K562 (cell line): Measurements from ENCODE around the gene EMID1. TPM values are rescaled to one million over a fixed set of nuclear protein-coding genes. Genes with fewer than 3 reads are reported as not detected.

Experiments used
- ESRRA ChIP-seq: fragments of 450-650 bp; IDR thresholded peaks from 2 replicates; pipeline ENCODE4 v1.6.1; 2014; ENCODE audit warnings: low read depth, mild to moderate bottlenecking, moderate library complexity, borderline replicate concordance
- HIVEP1 ChIP-seq: fragments of 250-450 bp; sonication (Bioruptor Pico); IDR thresholded peaks from 2 replicates; pipeline ENCODE4 v1.4.0; 2020; ENCODE audit warnings: mild to moderate bottlenecking
- KDM1A ChIP-seq, 2 experiments: fragments of 450-650 bp; IDR thresholded peaks; 2 replicates each; pipeline ENCODE4 v1.6.1; 2016; ENCODE audit warnings: mild to moderate bottlenecking in 2 of 2
- MAX ChIP-seq: sonication (generic); formaldehyde crosslinking; IDR thresholded peaks from 2 replicates; pipeline ENCODE4 v1.9.0; 2022; ENCODE audit warnings: mild to moderate bottlenecking, missing genetic modification reagents
- MITF ChIP-seq: IDR thresholded peaks from 2 replicates; pipeline ENCODE4 v1.6.1; 2014; ENCODE audit warnings: antibody characterized with exemption
- NEUROD1 ChIP-seq: fragments of 150-350 bp; IDR thresholded peaks from 2 replicates; pipeline ENCODE4 v1.6.1; 2014; ENCODE audit warnings: borderline replicate concordance, low read length, low read depth; ENCODE audit not compliant: partially characterized antibody
- NONO ChIP-seq, 2 experiments: fragments of 200-400 bp in 1 of 2; fragments of 450-650 bp in 1 of 2; formaldehyde crosslinking in 1 of 2; IDR thresholded peaks; 2 replicates each; pipeline ENCODE4 v1.6.1; 2017; ENCODE audit warnings: low read depth in 2 of 2, mild to moderate bottlenecking in 2 of 2, moderate library complexity in 2 of 2, low read length in 1 of 2
- PTBP1 ChIP-seq: fragments of 200-400 bp; formaldehyde crosslinking; IDR thresholded peaks from 2 replicates; pipeline ENCODE4 v1.6.1; 2017; ENCODE audit warnings: low read depth, low read length
- RBFOX2 ChIP-seq: fragments of 200-400 bp; formaldehyde crosslinking; IDR thresholded peaks from 2 replicates; pipeline ENCODE4 v1.6.1; 2017; ENCODE audit warnings: low read depth, mild to moderate bottlenecking, low read length, moderate library complexity
- RCOR1 ChIP-seq, 2 experiments: IDR thresholded peaks; 2 replicates each; pipeline ENCODE4 v1.6.1; 2012; ENCODE audit warnings: low read depth in 2 of 2, low read length in 2 of 2, borderline replicate concordance in 1 of 2, improper control_type of control experiment in 1 of 2
- RFX1 ChIP-seq: fragments of 450-650 bp; IDR thresholded peaks from 2 replicates; pipeline ENCODE4 v1.6.1; 2016; ENCODE audit warnings: mild to moderate bottlenecking, moderate library complexity
- SIRT6 ChIP-seq: IDR thresholded peaks from one replicate; pipeline ENCODE4 v1.6.1; 2012; ENCODE audit warnings: low read depth, mild to moderate bottlenecking, control low read depth, inconsistent platforms, low read length, moderate library complexity
- TCF3 ChIP-seq: sonication (generic); formaldehyde crosslinking; IDR thresholded peaks from 2 replicates; pipeline ENCODE4 v1.4.0; 2020; ENCODE audit warnings: mild to moderate bottlenecking, missing genetic modification reagents
- TEAD4 ChIP-seq, 2 experiments: sonication (generic) in 1 of 2; formaldehyde crosslinking in 1 of 2; IDR thresholded peaks; 2 replicates each; pipeline versions ENCODE4 v1.6.1 to v1.8.0; 2012 to 2022; ENCODE audit warnings: borderline replicate concordance in 1 of 2, inconsistent platforms in 1 of 2, low read length in 1 of 2, mild to moderate bottlenecking in 1 of 2, missing genetic modification reagents in 1 of 2
- ZBTB7A ChIP-seq: IDR thresholded peaks from 2 replicates; pipeline ENCODE4 v1.6.1; 2011; ENCODE audit warnings: low read depth, mild to moderate bottlenecking, low read length, moderate library complexity, borderline replicate concordance; ENCODE audit not compliant: control insufficient read depth
- ZFP36 ChIP-seq: fragments of 150-350 bp; IDR thresholded peaks from 2 replicates; pipeline ENCODE4 v1.6.1; 2018; ENCODE audit warnings: low read length, low read depth; ENCODE audit not compliant: partially characterized antibody
- ZNF197 ChIP-seq: fragments of 200-800 bp; sonication (Bioruptor generic); IDR thresholded peaks from 2 replicates; pipeline ENCODE4 v1.6.1; 2016; ENCODE audit warnings: low read depth, missing genetic modification characterization, missing compliant biosample characterization
- ZNF778 ChIP-seq: fragments of 450-650 bp; formaldehyde crosslinking; IDR thresholded peaks from 2 replicates; pipeline ENCODE4 v1.4.0; 2020; ENCODE audit warnings: mild to moderate bottlenecking, moderate library complexity
- polyA plus RNA-seq, 8 experiments: library from polyadenylated mRNA; depleted of rRNA in 4 of 8; stranded (reverse) in 5 of 8; unstranded in 3 of 8; fragments of >200 nt; fragmentation: Nextera tagmentation in 2 of 8; fragmentation: Illumina TruSeq in 1 of 8; extraction: Ambion mirVana in 2 of 8; extraction: Trizol in 1 of 8; gene quantifications; 2 replicates each; pipeline versions ENCODE4 v1.2.1 to v1.2.3, GENCODE V29; 2011 to 2014; ENCODE audit warnings: inconsistent platforms in 1 of 8, missing spikeins in 1 of 8
- total RNA-seq, 7 experiments: library from RNA; depleted of rRNA in 6 of 7; stranded (reverse); fragments of >200 nt in 6 of 7; fragmentation: Illumina TruSeq in 2 of 7; extraction: Trizol in 2 of 7; gene quantifications; 2 replicates each; pipeline versions ENCODE4 v1.2.1 to v1.2.3, GENCODE V29; 2011 to 2021; ENCODE audit warnings: low replicate concordance in 1 of 7
- TF ChIP-seq, protein P1 (sequence below), 2 experiments: fragments of 150-350 bp in 1 of 2; IDR thresholded peaks; 2 replicates each; pipeline ENCODE4 v1.6.1; 2012 to 2016; ENCODE audit warnings: low read depth in 2 of 2, low read length in 2 of 2, mild to moderate bottlenecking in 1 of 2, moderate library complexity in 1 of 2
- TF ChIP-seq, protein P2 (sequence below): sonication (generic); formaldehyde crosslinking; IDR thresholded peaks from 2 replicates; pipeline ENCODE4 v1.8.0; 2022; ENCODE audit warnings: mild to moderate bottlenecking, missing genetic modification reagents

EMID1 gene
- total and polyA plus RNA-seq, 9 of the 15 experiments (the other 6 are each of a cell fraction or from before 2014, with no cell fraction given) = 0.15 to 7.2 (median 2.7) TPM

DNA sequence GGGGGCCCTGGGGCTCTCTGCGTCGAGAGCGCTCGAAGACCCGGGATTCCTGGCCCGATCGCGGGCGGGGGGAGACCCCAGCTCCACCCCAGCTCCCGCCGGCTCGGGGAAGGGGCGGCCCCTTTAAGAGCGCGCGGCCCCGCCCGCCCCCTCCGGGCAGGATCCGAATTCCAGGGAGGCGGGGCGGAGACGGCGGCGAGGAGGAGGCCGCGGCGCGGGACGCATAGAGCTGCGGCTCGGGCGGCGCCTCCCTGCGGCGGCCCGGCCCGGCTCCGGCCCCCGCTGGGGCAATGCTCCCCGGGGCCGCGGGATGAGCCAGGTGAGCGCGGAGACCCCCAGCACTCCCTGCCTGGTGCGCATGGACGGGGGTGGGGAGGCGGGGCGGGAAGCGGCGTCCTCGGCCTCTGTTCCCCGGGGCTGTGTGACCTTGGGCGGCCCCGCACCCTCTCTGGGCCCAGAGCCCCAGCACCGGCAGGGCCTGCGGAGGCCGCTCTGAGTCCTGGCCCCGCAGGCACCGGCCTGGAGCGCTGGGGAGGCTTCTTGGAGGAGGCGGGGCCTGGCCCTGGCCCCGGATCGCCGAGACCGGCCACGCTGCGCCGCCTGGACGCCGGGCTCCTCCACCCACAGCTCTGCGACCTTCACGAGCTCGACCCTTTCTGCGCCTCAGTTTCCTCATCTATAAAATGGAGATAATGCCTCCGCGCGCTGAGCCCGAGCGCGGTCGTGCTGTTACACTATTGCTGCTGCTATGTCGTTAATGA lies 101.3 kb downstream of the EMID1 start (continued):
- TF ChIP-seq, protein P1, sequence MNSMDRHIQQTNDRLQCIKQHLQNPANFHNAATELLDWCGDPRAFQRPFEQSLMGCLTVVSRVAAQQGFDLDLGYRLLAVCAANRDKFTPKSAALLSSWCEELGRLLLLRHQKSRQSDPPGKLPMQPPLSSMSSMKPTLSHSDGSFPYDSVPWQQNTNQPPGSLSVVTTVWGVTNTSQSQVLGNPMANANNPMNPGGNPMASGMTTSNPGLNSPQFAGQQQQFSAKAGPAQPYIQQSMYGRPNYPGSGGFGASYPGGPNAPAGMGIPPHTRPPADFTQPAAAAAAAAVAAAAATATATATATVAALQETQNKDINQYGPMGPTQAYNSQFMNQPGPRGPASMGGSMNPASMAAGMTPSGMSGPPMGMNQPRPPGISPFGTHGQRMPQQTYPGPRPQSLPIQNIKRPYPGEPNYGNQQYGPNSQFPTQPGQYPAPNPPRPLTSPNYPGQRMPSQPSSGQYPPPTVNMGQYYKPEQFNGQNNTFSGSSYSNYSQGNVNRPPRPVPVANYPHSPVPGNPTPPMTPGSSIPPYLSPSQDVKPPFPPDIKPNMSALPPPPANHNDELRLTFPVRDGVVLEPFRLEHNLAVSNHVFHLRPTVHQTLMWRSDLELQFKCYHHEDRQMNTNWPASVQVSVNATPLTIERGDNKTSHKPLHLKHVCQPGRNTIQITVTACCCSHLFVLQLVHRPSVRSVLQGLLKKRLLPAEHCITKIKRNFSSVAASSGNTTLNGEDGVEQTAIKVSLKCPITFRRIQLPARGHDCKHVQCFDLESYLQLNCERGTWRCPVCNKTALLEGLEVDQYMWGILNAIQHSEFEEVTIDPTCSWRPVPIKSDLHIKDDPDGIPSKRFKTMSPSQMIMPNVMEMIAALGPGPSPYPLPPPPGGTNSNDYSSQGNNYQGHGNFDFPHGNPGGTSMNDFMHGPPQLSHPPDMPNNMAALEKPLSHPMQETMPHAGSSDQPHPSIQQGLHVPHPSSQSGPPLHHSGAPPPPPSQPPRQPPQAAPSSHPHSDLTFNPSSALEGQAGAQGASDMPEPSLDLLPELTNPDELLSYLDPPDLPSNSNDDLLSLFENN (IDR thresholded peaks at IDR 0.05; ENCODE audit: low read depth in 2 of 2, low read length in 2 of 2) = no peak
- TF ChIP-seq ZBTB7A (peak; percentile 68; the same call in 1 of the 2 replicates), ZFP36 (peak; percentile 93), SIRT6 (no peak), MITF (no peak), ZNF778 (CRISPR knock-in tag) (no peak), RBFOX2 (peak; percentile 75), NONO (IDR thresholded peaks at IDR 0.05; ENCODE audit: low read depth in 2 of 2, low read length in 1 of 2) (peak in 1 of 2 experiments; percentile 9; a peak in 1 of 4 replicates), PTBP1 (peak; percentile 86), RFX1 (no peak), TEAD4 (IDR thresholded peaks at IDR 0.05; ENCODE audit: low read length) (peak; percentile 38; the same call in 1 of the 2 replicates), TEAD4 (CRISPR knock-in tag; IDR thresholded peaks at IDR 0.05; ENCODE audit: borderline replicate concordance) (0 out of 2 replicates have a peak, but pooled peaks have one; percentile 36), TCF3 (CRISPR knock-in tag) (0 out of 2 replicates have a peak, but pooled peaks have one; percentile 22), MAX (CRISPR knock-in tag) (0 out of 2 replicates have a peak, but pooled peaks have one; percentile 12), RCOR1 (IDR thresholded peaks at IDR 0.05; ENCODE audit: borderline replicate concordance in 1 of 2, low read depth in 2 of 2, low read length in 2 of 2) (0 out of 4 replicates have a peak, but pooled peaks of 1 of the 2 experiments have one; percentile 32), NEUROD1 (peak; percentile 13), ZNF197 (CRISPR knock-in tag) (no peak), ESRRA (peak; percentile 94), HIVEP1 (CRISPR knock-in tag) (no peak), KDM1A (IDR thresholded peaks at IDR 0.05) (peak; percentile 78 to 86)
- TF ChIP-seq, protein P2, sequence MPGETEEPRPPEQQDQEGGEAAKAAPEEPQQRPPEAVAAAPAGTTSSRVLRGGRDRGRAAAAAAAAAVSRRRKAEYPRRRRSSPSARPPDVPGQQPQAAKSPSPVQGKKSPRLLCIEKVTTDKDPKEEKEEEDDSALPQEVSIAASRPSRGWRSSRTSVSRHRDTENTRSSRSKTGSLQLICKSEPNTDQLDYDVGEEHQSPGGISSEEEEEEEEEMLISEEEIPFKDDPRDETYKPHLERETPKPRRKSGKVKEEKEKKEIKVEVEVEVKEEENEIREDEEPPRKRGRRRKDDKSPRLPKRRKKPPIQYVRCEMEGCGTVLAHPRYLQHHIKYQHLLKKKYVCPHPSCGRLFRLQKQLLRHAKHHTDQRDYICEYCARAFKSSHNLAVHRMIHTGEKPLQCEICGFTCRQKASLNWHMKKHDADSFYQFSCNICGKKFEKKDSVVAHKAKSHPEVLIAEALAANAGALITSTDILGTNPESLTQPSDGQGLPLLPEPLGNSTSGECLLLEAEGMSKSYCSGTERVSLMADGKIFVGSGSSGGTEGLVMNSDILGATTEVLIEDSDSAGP (CRISPR knock-in tag) = peak; percentile 94
